ENCODE measurements around the gene SYT1.
"Not testable (repeated sequence)": the region's sequence is repeated elsewhere in the genome, so short reads cannot be mapped to it uniquely, and the experiment has no call there.

SYT1 gene

GRCh38 chr12:78864403-78864869, at the start of gene SYT1:
SYT1 (plus strand) TSS chr12:78864774.
- peak within 1 kb of the TSS; percentile 90 for H3K4me3 ChIP-seq (ENCODE audit: low read depth, low read length)

- no peak overlapping the region for H3K4me3 ChIP-seq (ENCODE audit: low read depth, low read length)
These were observed 46.1 kb upstream of the SYT1 start for GRCh38 chr12:78818487-78818886.

- H3K4me3 ChIP-seq (ENCODE audit: low read depth, low read length), result no peak overlapping the region
These were observed 43.6 kb upstream of the SYT1 start for GRCh38 chr12:78820946-78821345.

- H3K4me3 ChIP-seq (ENCODE audit: low read depth, low read length), result no peak overlapping the region
These were observed 39.7 kb upstream of the SYT1 start for GRCh38 chr12:78824918-78825317.

- H3K4me3 ChIP-seq (ENCODE audit: low read depth, low read length), result no peak overlapping the region
These were observed 34.9 kb upstream of the SYT1 start for GRCh38 chr12:78829690-78830089.

- no peak overlapping the region for H3K4me3 ChIP-seq (ENCODE audit: low read depth, low read length)
These were observed 29.1 kb upstream of the SYT1 start for GRCh38 chr12:78835493-78835892.

GRCh38 chr12:78840518-78841019, 24.0 kb upstream of the SYT1 start:
- H3K4me3 ChIP-seq (ENCODE audit: low read depth, low read length), result not testable (repeated sequence)

- H3K4me3 ChIP-seq (ENCODE audit: low read depth, low read length), result no peak overlapping the region
These were observed 11.3 kb upstream of the SYT1 start for GRCh38 chr12:78853231-78853630.

- peak overlapping the region; percentile 90 for H3K4me3 ChIP-seq (ENCODE audit: low read depth, low read length)
These were observed 832 bp upstream of the SYT1 start for GRCh38 chr12:78863482-78864402.

GRCh38 chr12:78864870-78865463, 393 bp downstream of the SYT1 start:
- peak overlapping the region; percentile 90 for H3K4me3 ChIP-seq (ENCODE audit: low read depth, low read length)

GRCh38 chr12:78865516-78865915, 942 bp downstream of the SYT1 start:
- peak overlapping the region; percentile 90 for H3K4me3 ChIP-seq (ENCODE audit: low read depth, low read length)

- peak overlapping the region; percentile 90 for H3K4me3 ChIP-seq (ENCODE audit: low read depth, low read length)
These were observed 1.9 kb downstream of the SYT1 start for GRCh38 chr12:78866518-78866917.

- no peak overlapping the region for H3K4me3 ChIP-seq (ENCODE audit: low read depth, low read length)
These were observed 6.0 kb downstream of the SYT1 start for GRCh38 chr12:78870539-78870938.

- H3K4me3 ChIP-seq (ENCODE audit: low read depth, low read length), result no peak overlapping the region
These were observed 7.0 kb downstream of the SYT1 start for GRCh38 chr12:78871566-78871965.

- H3K4me3 ChIP-seq (ENCODE audit: low read depth, low read length), result no peak overlapping the region
These were observed 13.9 kb downstream of the SYT1 start for GRCh38 chr12:78878459-78878858.

- H3K4me3 ChIP-seq (ENCODE audit: low read depth, low read length), result no peak overlapping the region
These were observed 14.3 kb downstream of the SYT1 start for GRCh38 chr12:78878866-78879265.

GRCh38 chr12:78880078-78880477, 15.5 kb downstream of the SYT1 start:
- H3K4me3 ChIP-seq (ENCODE audit: low read depth, low read length), result no peak overlapping the region

GRCh38 chr12:78881685-78882084, 17.1 kb downstream of the SYT1 start:
- H3K4me3 ChIP-seq (ENCODE audit: low read depth, low read length), result no peak overlapping the region

- no peak overlapping the region for H3K4me3 ChIP-seq (ENCODE audit: low read depth, low read length)
These were observed 20.9 kb downstream of the SYT1 start for GRCh38 chr12:78885466-78885865.

GRCh38 chr12:78886719-78887407, 22.3 kb downstream of the SYT1 start:
- H3K4me3 ChIP-seq (ENCODE audit: low read depth, low read length), result no peak overlapping the region

- no peak overlapping the region for H3K4me3 ChIP-seq (ENCODE audit: low read depth, low read length)
These were observed 22.9 kb downstream of the SYT1 start for GRCh38 chr12:78887444-78887843.
